Activated naive CD8-positive, alpha-beta T cell (primary cell): ENCODE results near the gene POU5F1.

Experiments used
- H3K27ac Mint-ChIP-seq: one replicate; pipeline ENCODE4 v1.8.0; 2021; ENCODE audit warnings: mixed read lengths
- H3K27me3 Mint-ChIP-seq: one replicate; pipeline ENCODE4 v1.8.0; 2021; ENCODE audit warnings: mixed read lengths
- H3K36me3 Mint-ChIP-seq: one replicate; pipeline ENCODE4 v1.8.0; 2021; ENCODE audit warnings: mixed read lengths
- H3K4me1 Mint-ChIP-seq: one replicate; pipeline ENCODE4 v1.8.0; 2021; ENCODE audit warnings: low read depth, mixed read lengths
- H3K4me3 Mint-ChIP-seq: one replicate; pipeline ENCODE4 v1.8.0; 2021; ENCODE audit warnings: mild to moderate bottlenecking, mixed read lengths
- H3K9me3 Mint-ChIP-seq: one replicate; pipeline ENCODE4 v1.8.0; 2021; ENCODE audit warnings: low read depth, mixed read lengths

POU5F1 gene

GRCh38 chr6:31122791-31123706 lies 47.4 kb downstream of the POU5F1 start:
- Mint-ChIP-seq H3K4me3 (no peak overlapping the region), H3K27ac (no peak overlapping the region), H3K36me3 (no peaks in the 10 kb centered on the region), H3K27me3 (no peaks in the 10 kb centered on the region), H3K4me1 (peaks cover 4% of the 10 kb centered on the region), H3K9me3 (no peaks in the 10 kb centered on the region)

GRCh38 chr6:31121131-31121790 lies 49.2 kb downstream of the POU5F1 start:
- Mint-ChIP-seq H3K36me3 (no peaks in the 10 kb centered on the region), H3K27me3 (no peaks in the 10 kb centered on the region), H3K27ac (no peak overlapping the region), H3K4me3 (no peak overlapping the region), H3K4me1 (no peaks in the 10 kb centered on the region), H3K9me3 (no peaks in the 10 kb centered on the region)

- Mint-ChIP-seq H3K27me3 (no peaks in the 10 kb centered on the region), H3K36me3 (no peaks in the 10 kb centered on the region), H3K9me3 (no peaks in the 10 kb centered on the region), H3K4me3 (no peak within 1 kb of the TSS), H3K4me1 (no peaks in the 10 kb centered on the region), H3K27ac (no peak within 1 kb of the TSS)
Measured at GRCh38 chr6:31120151-31120915, 50.1 kb downstream of the POU5F1 start, which contains the start of gene CDSN. TSS of gene CDSN (minus strand) at chr6:31120446. CDS start at chr6:31120419, 27 bp downstream.

- Mint-ChIP-seq H3K9me3 (no peaks in the 10 kb centered on the region), H3K27ac (no peak overlapping the region), H3K27me3 (no peaks in the 10 kb centered on the region), H3K36me3 (no peaks in the 10 kb centered on the region), H3K4me1 (no peaks in the 10 kb centered on the region), H3K4me3 (no peak overlapping the region)
Measured at GRCh38 chr6:31118178-31118577, 52.3 kb downstream of the POU5F1 start.

GRCh38 chr6:31116661-31117385 lies 53.7 kb downstream of the POU5F1 start:
- Mint-ChIP-seq H3K36me3 (no peaks in the 10 kb centered on the region), H3K4me3 (no peak overlapping the region), H3K27ac (no peak overlapping the region), H3K9me3 (no peaks in the 10 kb centered on the region), H3K27me3 (no peaks in the 10 kb centered on the region), H3K4me1 (no peaks in the 10 kb centered on the region)

GRCh38 chr6:31115941-31116560 lies 54.4 kb downstream of the POU5F1 start:
- no peaks in the 10 kb centered on the region for H3K36me3 Mint-ChIP-seq
- no peaks in the 10 kb centered on the region for H3K9me3 Mint-ChIP-seq
- H3K27ac Mint-ChIP-seq, result no peak overlapping the region
- no peaks in the 10 kb centered on the region for H3K4me1 Mint-ChIP-seq
- H3K27me3 Mint-ChIP-seq, result no peaks in the 10 kb centered on the region
- no peak overlapping the region for H3K4me3 Mint-ChIP-seq

GRCh38 chr6:31114970-31115849 lies 55.3 kb downstream of the POU5F1 start:
- no peak overlapping the region for H3K27ac Mint-ChIP-seq
- H3K4me1 Mint-ChIP-seq, result no peaks in the 10 kb centered on the region
- no peaks in the 10 kb centered on the region for H3K27me3 Mint-ChIP-seq
- H3K36me3 Mint-ChIP-seq, result no peaks in the 10 kb centered on the region
- H3K9me3 Mint-ChIP-seq, result no peaks in the 10 kb centered on the region
- H3K4me3 Mint-ChIP-seq, result no peak overlapping the region

GRCh38 chr6:31114541-31114878 lies 56.0 kb downstream of the POU5F1 start, which contains the start of gene PSORS1C1:
TSS of gene PSORS1C1 (plus strand) at chr6:31114800. CDS start at chr6:31129633, 14,833 bp downstream.
- no peaks in the 10 kb centered on the region for H3K9me3 Mint-ChIP-seq
- no peaks in the 10 kb centered on the region for H3K27me3 Mint-ChIP-seq
- no peak within 1 kb of the TSS for H3K4me3 Mint-ChIP-seq
- H3K36me3 Mint-ChIP-seq, result no peaks in the 10 kb centered on the region
- H3K27ac Mint-ChIP-seq, result no peak within 1 kb of the TSS
- no peaks in the 10 kb centered on the region for H3K4me1 Mint-ChIP-seq
